OCI-LY7 (cell line): ENCODE data around the gene SPEM2. TPM values are rescaled to one million over a fixed set of nuclear protein-coding genes. Genes with fewer than 3 reads are reported as not detected.

Source experiments
- BruUV-seq: library from RNA; stranded (reverse); fragments of 400-500 nt; replicated peaks from 2 replicates; lab custom pipeline; 2021; lab: Mats Ljungman, UMichigan
- CTCF ChIA-PET: fragments of 300-600 bp; sonication (Branson Sonifier 250); formaldehyde crosslinking; loops from one replicate; lab custom pipeline; 2022; ENCODE audit warnings: antibody characterized with exemption; ENCODE audit not compliant: unreplicated experiment; lab: Charles Lee
- POLR2A ChIA-PET: fragments of 300-600 bp; sonication (Branson Sonifier 250); formaldehyde crosslinking; loops from one replicate; lab custom pipeline; 2022; ENCODE audit warnings: antibody characterized with exemption; lab: Charles Lee
- DNase-seq: peaks from one replicate; pipeline ENCODE4 v3.0.0-alpha.2; 2015; ENCODE audit warnings: low spot score
- H2AFZ ChIP-seq: fragments of 200-600 bp; sonication (generic), shearing (Covaris generic); 2 replicates; pipeline ENCODE4 v1.6.1; 2014; ENCODE audit warnings: mild to moderate bottlenecking, antibody characterized with exemption, low read length, moderate library complexity
- H3K27ac ChIP-seq: fragments of 200-600 bp; sonication (generic); 2 replicates; pipeline ENCODE4 v1.5.1; 2014; ENCODE audit warnings: mixed run types, low read depth, mild to moderate bottlenecking, moderate library complexity, low read length, inconsistent platforms; ENCODE audit not compliant: poor library complexity, severe bottlenecking
- H3K36me3 ChIP-seq: fragments of 200-600 bp; sonication (generic); 2 replicates; pipeline ENCODE4 v1.6.1; 2014; ENCODE audit warnings: mild to moderate bottlenecking, antibody characterized with exemption, low read length, moderate library complexity, mixed read lengths; ENCODE audit not compliant: insufficient read depth
- H3K4me1 ChIP-seq: fragments of 200-600 bp; sonication (generic); 2 replicates; pipeline ENCODE4 v1.5.1; 2014; ENCODE audit warnings: mild to moderate bottlenecking, low read length; ENCODE audit not compliant: insufficient read depth, poor library complexity, severe bottlenecking
- H3K4me2 ChIP-seq: fragments of 200-600 bp; sonication (generic); 2 replicates; pipeline ENCODE4 v1.6.1; 2014; ENCODE audit warnings: mild to moderate bottlenecking, low read length
- H3K4me3 ChIP-seq: fragments of 200-600 bp; sonication (generic); 2 replicates; pipeline ENCODE4 v1.5.1; 2014; ENCODE audit warnings: mild to moderate bottlenecking, low read depth, low read length; ENCODE audit not compliant: poor library complexity, severe bottlenecking
- H3K79me2 ChIP-seq: fragments of 200-600 bp; sonication (generic); 2 replicates; pipeline ENCODE4 v1.6.1; 2016; ENCODE audit warnings: low read depth, mild to moderate bottlenecking, low read length, moderate library complexity, mixed read lengths; ENCODE audit not compliant: insufficient read depth
- H3K9me2 ChIP-seq: fragments of 200-600 bp; sonication (generic); 2 replicates; pipeline ENCODE4 v1.6.1; 2016; ENCODE audit warnings: mild to moderate bottlenecking, low read length, mixed read lengths; ENCODE audit not compliant: insufficient read depth
- H3K9me3 ChIP-seq: fragments of 200-600 bp; sonication (generic); 2 replicates; pipeline ENCODE4 v1.6.1; 2014; ENCODE audit warnings: mild to moderate bottlenecking, mixed run types, low read length, mixed read lengths
- H4K20me1 ChIP-seq: fragments of 200-600 bp; sonication (generic); 2 replicates; pipeline ENCODE4 v1.6.1; 2014; ENCODE audit warnings: mild to moderate bottlenecking, antibody characterized with exemption, low read length, moderate library complexity, mixed read lengths; ENCODE audit not compliant: insufficient read depth
- EZH2phosphoT487 ChIP-seq: fragments of 200-600 bp; sonication (generic); IDR thresholded peaks from 2 replicates; pipeline ENCODE4 v1.6.1; 2018; ENCODE audit warnings: low read depth, borderline replicate concordance, mild to moderate bottlenecking, mixed run types, antibody characterized with exemption, low read length, moderate library complexity, mixed read lengths
- intact Hi-C: fragments of 100-400 bp; cut with micrococcal nuclease; formaldehyde crosslinking; loops from one replicate; pipeline ENCODE4 v1.10.0; 2022; ENCODE audit not compliant: unreplicated experiment
- total RNA-seq, 2 experiments: library from RNA; depleted of rRNA in 1 of 2; stranded (reverse); fragments of >200 nt in 1 of 2; shearing (Covaris generic) in 1 of 2; gene quantifications; 2 replicates each; pipeline ENCODE4 v1.2.3, GENCODE V29; 2014 to 2022
- TF ChIP-seq, protein P1 (sequence below): fragments of 200-600 bp; sonication (generic); conservative IDR thresholded peaks from 2 replicates; pipeline ENCODE4 v1.5.1; 2014; ENCODE audit warnings: mild to moderate bottlenecking, antibody characterized with exemption, low read length, moderate library complexity, mixed read lengths

The SPEM2 gene
- total RNA-seq, 2 experiments from 2014 or later: not detected

DNA sequence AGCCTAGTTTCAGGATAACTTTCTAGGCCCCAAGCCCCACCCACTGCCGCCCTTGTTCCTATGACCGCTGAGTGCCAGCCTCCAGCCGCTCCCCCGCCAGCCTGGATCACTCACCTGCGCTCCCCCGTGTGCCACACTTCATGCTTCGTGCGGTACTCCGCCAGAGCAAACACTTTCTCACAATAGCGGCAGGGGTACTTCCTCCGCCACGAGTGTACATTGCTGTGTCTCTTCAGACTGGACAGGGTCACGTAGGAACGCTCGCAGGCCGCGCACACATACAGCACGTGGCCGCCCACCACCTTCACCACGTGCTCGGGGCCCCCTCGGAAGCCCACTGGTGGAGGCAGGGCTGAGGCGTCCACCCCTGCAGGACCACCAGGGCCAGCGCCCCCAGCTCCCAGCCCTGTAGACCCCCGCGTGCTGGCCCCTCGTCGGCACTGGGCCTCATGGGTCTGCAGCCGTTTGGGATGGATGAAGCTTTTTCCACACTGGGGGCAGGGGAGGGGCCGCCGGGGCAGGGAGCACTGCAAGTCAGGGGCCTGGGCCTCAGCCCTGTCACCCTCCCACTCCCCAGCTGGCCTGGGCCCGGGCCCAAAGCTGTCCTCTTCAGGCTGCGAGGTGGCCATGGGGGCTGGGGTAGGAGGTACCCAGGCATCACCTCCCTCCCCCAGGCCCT is 40.3 kb downstream of the SPEM2 start:
- H4K20me1 ChIP-seq: no peaks in the 10 kb centered on the region
- no peak overlapping the region for H2AFZ ChIP-seq
- no peaks in the 10 kb centered on the region for H3K36me3 ChIP-seq
- POLR2A ChIA-PET: no interaction called here
- no peak overlapping the region for H3K4me2 ChIP-seq
- DNase-seq: no peak
- no peaks in the 10 kb centered on the region for H3K9me2 ChIP-seq
- intact Hi-C loops: no loop called here
- peaks cover 15% of the 10 kb centered on the region for H3K4me1 ChIP-seq
- H3K9me3 ChIP-seq: no peaks in the 10 kb centered on the region
- H3K4me3 ChIP-seq: no peak overlapping the region
- H3K27ac ChIP-seq: no peak overlapping the region
- TF ChIP-seq, protein P1, sequence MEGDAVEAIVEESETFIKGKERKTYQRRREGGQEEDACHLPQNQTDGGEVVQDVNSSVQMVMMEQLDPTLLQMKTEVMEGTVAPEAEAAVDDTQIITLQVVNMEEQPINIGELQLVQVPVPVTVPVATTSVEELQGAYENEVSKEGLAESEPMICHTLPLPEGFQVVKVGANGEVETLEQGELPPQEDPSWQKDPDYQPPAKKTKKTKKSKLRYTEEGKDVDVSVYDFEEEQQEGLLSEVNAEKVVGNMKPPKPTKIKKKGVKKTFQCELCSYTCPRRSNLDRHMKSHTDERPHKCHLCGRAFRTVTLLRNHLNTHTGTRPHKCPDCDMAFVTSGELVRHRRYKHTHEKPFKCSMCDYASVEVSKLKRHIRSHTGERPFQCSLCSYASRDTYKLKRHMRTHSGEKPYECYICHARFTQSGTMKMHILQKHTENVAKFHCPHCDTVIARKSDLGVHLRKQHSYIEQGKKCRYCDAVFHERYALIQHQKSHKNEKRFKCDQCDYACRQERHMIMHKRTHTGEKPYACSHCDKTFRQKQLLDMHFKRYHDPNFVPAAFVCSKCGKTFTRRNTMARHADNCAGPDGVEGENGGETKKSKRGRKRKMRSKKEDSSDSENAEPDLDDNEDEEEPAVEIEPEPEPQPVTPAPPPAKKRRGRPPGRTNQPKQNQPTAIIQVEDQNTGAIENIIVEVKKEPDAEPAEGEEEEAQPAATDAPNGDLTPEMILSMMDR: no peak
- BruUV-seq: no TSS peak
- no peaks in the 10 kb centered on the region for H3K79me2 ChIP-seq
- CTCF ChIA-PET: interaction anchor here (0.6 kb wide), 1 partner anchor 209 kb away, joined by 4 read pairs; no protein-coding TSS in a partner anchor

GRCh38 chr17:7466318-7466638 is 40.9 kb downstream of the SPEM2 start:
- POLR2A ChIA-PET: no interaction called here
- intact Hi-C loops: no loop called here
- DNase-seq: no peak
- TF ChIP-seq, protein P1: no peak
- no peak for TF ChIP-seq EZH2phosphoT487
- no TSS peak for BruUV-seq
- Histone ChIP-seq H3K9me3 (no peaks in the 10 kb centered on the region), H3K27ac (no peak overlapping the region), H4K20me1 (no peaks in the 10 kb centered on the region), H3K36me3 (no peaks in the 10 kb centered on the region), H3K79me2 (no peaks in the 10 kb centered on the region), H3K4me3 (no peak overlapping the region), H3K4me2 (no peak overlapping the region), H3K9me2 (no peaks in the 10 kb centered on the region), H3K4me1 (peaks cover 15% of the 10 kb centered on the region), H2AFZ (no peak overlapping the region)
- CTCF ChIA-PET: no interaction called here

DNA sequence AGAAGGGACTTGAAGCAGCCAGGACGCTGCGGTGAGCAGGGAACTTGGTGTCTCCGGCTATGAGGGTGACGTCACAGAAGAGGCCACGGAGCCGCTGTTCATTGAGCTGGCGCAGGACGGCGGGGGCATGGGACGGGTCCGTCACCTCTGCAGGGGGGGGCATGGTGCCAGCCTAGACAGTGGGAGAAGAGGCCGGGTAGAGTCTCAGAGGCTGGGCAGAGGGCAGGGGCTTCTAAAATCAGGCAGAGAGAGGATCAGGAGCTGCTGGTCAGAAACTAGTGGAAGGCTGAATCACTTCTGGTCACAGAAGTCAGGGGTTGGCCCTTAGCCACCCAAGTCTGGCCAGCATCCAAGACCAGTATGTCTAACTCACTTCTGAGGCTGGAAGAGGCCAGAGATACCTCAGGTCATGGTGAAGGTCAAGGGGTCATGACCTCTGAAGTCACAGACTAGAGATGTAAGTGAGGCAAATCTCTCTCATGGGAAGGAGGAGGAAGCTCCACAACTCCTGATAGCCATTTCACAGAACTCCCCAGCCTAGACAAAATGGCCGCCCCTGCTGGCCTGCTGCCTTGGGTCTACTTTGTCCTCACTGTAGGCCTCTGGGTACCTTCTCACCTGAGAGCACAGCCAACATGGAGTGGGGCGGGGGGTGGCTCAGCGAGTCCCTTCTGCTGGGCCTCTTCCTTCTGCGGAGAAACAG is 41.4 kb downstream of the SPEM2 start:
- H2AFZ ChIP-seq: 0 out of 2 replicates have a peak overlapping the region, but pooled peaks have one; percentile 5

More for the DNA sequence above, 41.4 kb downstream of the SPEM2 start:
- Histone ChIP-seq H3K9me2 (no peaks in the 10 kb centered on the region), H3K79me2 (no peaks in the 10 kb centered on the region), H3K9me3 (no peaks in the 10 kb centered on the region), H3K4me3 (no peak overlapping the region), H3K4me1 (peaks cover 15% of the 10 kb centered on the region), H3K27ac (no peak overlapping the region), H3K36me3 (no peaks in the 10 kb centered on the region), H3K4me2 (0 out of 2 replicates have a peak overlapping the region, but pooled peaks have one; percentile 37), H4K20me1 (no peaks in the 10 kb centered on the region)
- intact Hi-C loops: no loop called here
- TF ChIP-seq EZH2phosphoT487: no peak
- TF ChIP-seq, protein P1: no peak
- no TSS peak for BruUV-seq
- ChIA-PET CTCF (no interaction called here), POLR2A (no interaction called here)
- no peak for DNase-seq
